Calu3 (cell line): Measurements from ENCODE around the gene ADM. TPM values are rescaled to one million over a fixed set of nuclear protein-coding genes. Genes with fewer than 3 reads are reported as not detected.

Experiments used
- BruUV-seq: library from RNA; stranded (reverse); fragments of 400-500 nt; replicated peaks from 2 replicates; lab custom pipeline; 2021; lab: Mats Ljungman, UMichigan
- CTCF ChIA-PET: fragments of 300-600 bp; sonication (Branson Sonifier 250); formaldehyde crosslinking; loops from one replicate; lab custom pipeline; 2022; ENCODE audit warnings: antibody characterized with exemption; lab: Charles Lee
- DNase-seq: peaks from one replicate; pipeline ENCODE4 v3.0.0; 2022
- H3K27ac Mint-ChIP-seq: one replicate; pipeline ENCODE4 v1.8.0; 2022; ENCODE audit warnings: mixed read lengths; ENCODE audit not compliant: unreplicated experiment
- H3K27me3 Mint-ChIP-seq: one replicate; pipeline ENCODE4 v1.8.0; 2022; ENCODE audit warnings: mixed read lengths; ENCODE audit not compliant: unreplicated experiment
- H3K36me3 Mint-ChIP-seq: one replicate; pipeline ENCODE4 v1.8.0; 2022; ENCODE audit warnings: mild to moderate bottlenecking, moderate library complexity, mixed read lengths; ENCODE audit not compliant: insufficient read depth, unreplicated experiment
- H3K4me1 Mint-ChIP-seq: one replicate; pipeline ENCODE4 v1.8.0; 2022; ENCODE audit warnings: mild to moderate bottlenecking, low read depth, mixed read lengths; ENCODE audit not compliant: unreplicated experiment
- H3K4me3 Mint-ChIP-seq: one replicate; pipeline ENCODE4 v1.8.0; 2022; ENCODE audit warnings: mild to moderate bottlenecking, low read depth, moderate library complexity, mixed read lengths; ENCODE audit not compliant: unreplicated experiment
- H3K9me3 Mint-ChIP-seq: one replicate; pipeline ENCODE4 v1.8.0; 2022; ENCODE audit warnings: low read depth, mixed read lengths; ENCODE audit not compliant: unreplicated experiment
- CTCF ChIP-seq: fragments of 200-600 bp; IDR thresholded peaks from one replicate; pipeline ENCODE4 v1.8.0; 2022; ENCODE audit warnings: antibody characterized with exemption; ENCODE audit not compliant: unreplicated experiment
- intact Hi-C: fragments of 100-400 bp; cut with micrococcal nuclease; formaldehyde crosslinking; loops from one replicate; pipeline ENCODE4 v1.10.0; 2022; ENCODE audit not compliant: unreplicated experiment
- total RNA-seq: library from RNA; stranded (reverse); gene quantifications from 2 replicates; pipeline ENCODE4 v1.2.3, GENCODE V29; 2022

The ADM gene
- total RNA-seq, 1 experiment from 2014 or later = 2.0 TPM

GRCh38 chr11:10272132-10272531 lies 32.7 kb upstream of the ADM start:
- Mint-ChIP-seq H3K9me3 (no peaks in the 10 kb centered on the region), H3K27me3 (no peaks in the 10 kb centered on the region), H3K36me3 (no peaks in the 10 kb centered on the region), H3K4me1 (no peaks in the 10 kb centered on the region), H3K4me3 (no peak overlapping the region), H3K27ac (no peak overlapping the region)
- intact Hi-C loops = no loop called here
- DNase-seq = no peak
- BruUV-seq = no TSS peak
- CTCF ChIA-PET = no interaction called here
- TF ChIP-seq CTCF = no peak

DNA sequence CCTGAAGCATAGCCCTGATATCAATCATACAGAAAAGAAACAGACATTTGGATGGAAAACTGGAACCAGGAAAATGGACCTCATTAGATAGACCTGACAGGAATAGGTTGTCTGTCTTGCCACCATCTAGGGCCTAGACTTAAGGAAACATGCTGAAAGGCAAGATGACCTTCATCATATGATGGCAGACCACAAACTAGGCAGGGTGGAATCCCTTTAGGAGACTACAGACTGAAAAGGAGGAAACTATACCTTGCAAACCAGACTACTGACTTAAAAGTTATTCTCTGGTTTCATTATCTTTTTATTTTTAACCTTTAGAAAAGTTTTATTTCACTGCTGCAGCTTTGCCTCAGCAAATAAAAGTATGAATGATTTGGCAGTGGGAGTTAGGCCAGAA lies 31.1 kb upstream of the ADM start:
- intact Hi-C loops = no loop called here
- Mint-ChIP-seq H3K9me3 (no peaks in the 10 kb centered on the region), H3K4me3 (no peak overlapping the region), H3K27ac (no peak overlapping the region), H3K36me3 (no peaks in the 10 kb centered on the region), H3K27me3 (no peaks in the 10 kb centered on the region), H3K4me1 (no peaks in the 10 kb centered on the region)
- no peak for TF ChIP-seq CTCF
- no TSS peak for BruUV-seq
- CTCF ChIA-PET = no interaction called here
- no peak for DNase-seq

DNA sequence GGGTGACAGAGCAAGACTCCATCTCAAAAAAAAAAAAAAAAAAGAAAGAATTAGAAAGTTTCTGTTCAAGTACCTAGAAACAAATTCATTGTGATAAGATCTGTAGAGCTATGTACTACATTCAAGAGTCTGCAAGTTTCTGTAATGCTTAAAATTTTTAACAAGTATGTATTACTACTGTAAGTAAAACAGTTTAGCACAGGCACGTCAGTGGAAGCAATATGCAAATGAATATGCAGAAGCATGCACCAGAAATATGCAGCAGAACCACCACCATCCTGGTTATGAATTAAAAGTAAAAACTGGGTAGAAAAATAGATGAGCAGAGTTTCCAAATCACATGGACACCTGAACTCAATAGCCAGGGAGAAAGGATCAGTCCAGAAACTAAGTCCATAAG lies 30.1 kb upstream of the ADM start:
- DNase-seq = no peak
- no peaks in the 10 kb centered on the region for H3K4me1 Mint-ChIP-seq
- no TSS peak for BruUV-seq

DNA sequence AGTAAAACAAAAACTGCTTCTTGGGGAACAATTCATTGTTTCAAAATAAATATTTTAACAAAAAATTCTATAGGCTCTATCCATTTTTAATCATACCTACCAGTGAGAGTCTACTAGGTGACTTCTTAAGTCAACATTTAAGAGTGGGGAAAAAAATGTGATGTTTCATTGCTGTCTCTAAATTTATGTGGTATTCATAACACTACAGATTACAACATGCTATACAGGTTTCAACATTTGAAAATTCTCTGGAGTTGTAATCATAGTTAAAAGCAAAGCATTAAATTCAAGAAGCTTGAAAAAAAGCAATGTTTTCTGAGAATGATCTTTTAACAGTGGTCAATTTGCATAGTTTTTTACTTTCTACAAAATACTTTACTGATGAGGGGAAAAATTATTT lies 29.2 kb upstream of the ADM start:
- H3K27me3 Mint-ChIP-seq = no peaks in the 10 kb centered on the region
- no peak overlapping the region for H3K27ac Mint-ChIP-seq
- no TSS peak for BruUV-seq
- H3K4me3 Mint-ChIP-seq = no peak overlapping the region
- intact Hi-C loops = no loop called here
- no peaks in the 10 kb centered on the region for H3K4me1 Mint-ChIP-seq
- DNase-seq = no peak
- no peaks in the 10 kb centered on the region for H3K36me3 Mint-ChIP-seq
- CTCF ChIA-PET = no interaction called here
- no peak for TF ChIP-seq CTCF
- no peaks in the 10 kb centered on the region for H3K9me3 Mint-ChIP-seq

More for the DNA sequence above, 30.1 kb upstream of the ADM start:
- no peak overlapping the region for H3K27ac Mint-ChIP-seq
- intact Hi-C loops = no loop called here
- CTCF ChIA-PET = no interaction called here
- H3K4me3 Mint-ChIP-seq = no peak overlapping the region
- H3K27me3 Mint-ChIP-seq = no peaks in the 10 kb centered on the region
- H3K9me3 Mint-ChIP-seq = no peaks in the 10 kb centered on the region
- TF ChIP-seq CTCF = no peak
- H3K36me3 Mint-ChIP-seq = no peaks in the 10 kb centered on the region

GRCh38 chr11:10282117-10282516 lies 22.8 kb upstream of the ADM start:
- H3K36me3 Mint-ChIP-seq = no peaks in the 10 kb centered on the region
- H3K27me3 Mint-ChIP-seq = no peaks in the 10 kb centered on the region
- peaks cover 12% of the 10 kb centered on the region for H3K4me1 Mint-ChIP-seq
- TF ChIP-seq CTCF = no peak
- no peak for DNase-seq
- H3K27ac Mint-ChIP-seq = no peak overlapping the region
- no peaks in the 10 kb centered on the region for H3K9me3 Mint-ChIP-seq
- intact Hi-C loops = no loop called here
- no peak overlapping the region for H3K4me3 Mint-ChIP-seq
- CTCF ChIA-PET = interaction anchor here (0.5 to 1.0 kb wide), 2 partner anchors 11 to 165 kb away, joined by 3 read pairs; no protein-coding TSS in a partner anchor
- no TSS peak for BruUV-seq
